CD8-positive, alpha-beta memory T cell (primary cell): ENCODE results near the gene NOVA1. TPM values are rescaled to one million over a fixed set of nuclear protein-coding genes. Genes with fewer than 3 reads are reported as not detected.

Experiments
- CTCF ChIA-PET: fragments of 350-600 bp; sonication (Branson Sonifier 250); formaldehyde crosslinking; loops from one replicate; lab custom pipeline; 2021; ENCODE audit warnings: antibody characterized with exemption; lab: Charles Lee
- POLR2A ChIA-PET: fragments of 350-600 bp; sonication (Branson Sonifier 250); formaldehyde crosslinking; loops from one replicate; lab custom pipeline; 2021; ENCODE audit warnings: antibody characterized with exemption; lab: Charles Lee
- DNase-seq, 5 donors: peaks; one replicate each; pipeline versions ENCODE4 v3.0.0 to v3.0.0-alpha.2; 2020 to 2022; ENCODE audit warnings: mixed read lengths in 1 of 5
- H3K27ac ChIP-seq: one replicate; pipeline ENCODE4 v1.7.0; 2013; ENCODE audit warnings: low read depth, mild to moderate bottlenecking, low read length, moderate library complexity
- H3K27me3 ChIP-seq: 2 replicates; pipeline ENCODE4 v1.7.0; 2013; ENCODE audit warnings: low read length, mild to moderate bottlenecking; ENCODE audit not compliant: insufficient read depth, poor library complexity, severe bottlenecking
- H3K36me3 ChIP-seq: 2 replicates; pipeline ENCODE4 v1.7.0; 2013; ENCODE audit warnings: mild to moderate bottlenecking, low read length, moderate library complexity; ENCODE audit not compliant: insufficient read depth
- H3K4me1 ChIP-seq: 2 replicates; pipeline ENCODE4 v1.7.0; 2013; ENCODE audit warnings: mild to moderate bottlenecking, low read length, moderate library complexity; ENCODE audit not compliant: insufficient read depth
- H3K4me3 ChIP-seq: 2 replicates; pipeline ENCODE4 v1.7.0; 2013; ENCODE audit warnings: mild to moderate bottlenecking, low read length
- H3K9me3 ChIP-seq: 2 replicates; pipeline ENCODE4 v1.7.0; 2013; ENCODE audit warnings: mild to moderate bottlenecking, low read length
- H3K27ac Mint-ChIP-seq, 8 donors: one replicate each; pipeline ENCODE4 v1.8.0; 2020 to 2021; ENCODE audit warnings: mixed read lengths in 8 of 8, mild to moderate bottlenecking in 6 of 8, inconsistent platforms in 3 of 8, moderate library complexity in 3 of 8
- H3K27me3 Mint-ChIP-seq, 2 donors: one replicate each; pipeline ENCODE4 v1.8.0; 2020 to 2021; ENCODE audit warnings: mixed read lengths in 2 of 2, mild to moderate bottlenecking in 1 of 2, moderate library complexity in 1 of 2
- H3K36me3 Mint-ChIP-seq, 3 donors: one replicate each; pipeline ENCODE4 v1.8.0; 2020 to 2021; ENCODE audit warnings: mixed read lengths in 3 of 3, inconsistent platforms in 1 of 3, mild to moderate bottlenecking in 1 of 3
- H3K4me1 Mint-ChIP-seq, 3 donors: one replicate each; pipeline ENCODE4 v1.8.0; 2020 to 2021; ENCODE audit warnings: mixed read lengths in 3 of 3, inconsistent platforms in 1 of 3, mild to moderate bottlenecking in 1 of 3
- H3K4me3 Mint-ChIP-seq, 7 donors: one replicate each; pipeline ENCODE4 v1.8.0; 2020 to 2021; ENCODE audit warnings: mixed read lengths in 7 of 7, mild to moderate bottlenecking in 6 of 7, moderate library complexity in 4 of 7, inconsistent platforms in 2 of 7
- H3K9me3 Mint-ChIP-seq, 5 donors: one replicate each; pipeline ENCODE4 v1.8.0; 2020 to 2022; ENCODE audit warnings: mixed read lengths in 5 of 5, mild to moderate bottlenecking in 3 of 5, moderate library complexity in 2 of 5, inconsistent platforms in 1 of 5
- polyA plus RNA-seq: library from polyadenylated mRNA; unstranded; fragments of 300-500 nt; fragmentation: Illumina TruSeq; gene quantifications from one replicate; pipeline ENCODE4 v1.2.3, GENCODE V29; 2021
- total RNA-seq, 2 experiments: library from RNA; stranded (reverse); gene quantifications; one replicate each; pipeline ENCODE4 v1.2.3, GENCODE V29; 2021

The NOVA1 gene
- total and polyA plus RNA-seq, 3 experiments from 2014 or later: 0.28 TPM; not detected in 2

DNA sequence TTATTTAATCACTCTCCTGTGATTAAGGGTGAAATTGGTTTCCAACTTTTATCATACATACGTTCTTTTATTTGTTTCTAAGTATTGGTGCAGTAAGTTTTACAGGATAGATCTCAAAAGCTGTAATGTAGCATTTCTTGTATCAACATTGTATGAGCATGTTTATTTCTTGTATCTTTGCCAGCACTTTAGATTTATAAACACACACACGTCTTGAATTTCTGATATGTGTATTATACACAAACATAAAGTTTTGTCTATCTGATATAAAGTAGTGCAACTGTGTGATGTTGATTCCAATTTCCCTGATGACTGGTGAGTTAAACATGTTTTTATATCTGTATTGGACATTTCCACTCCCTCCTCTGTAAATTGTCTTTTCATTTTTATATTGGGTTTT lies 134.7 kb downstream of the NOVA1 start:
- no peaks in the 10 kb centered on the region for H3K4me1 ChIP-seq
- no peak overlapping the region for H3K27ac ChIP-seq
- Mint-ChIP-seq H3K4me3 (no peak overlapping the region), H3K4me1 (no peaks in the 10 kb centered on the region), H3K9me3 (peaks cover 10 to 38% (median 21%) of the 10 kb centered on the region in 5 donors), H3K27ac (no peak overlapping the region), H3K27me3 (no peaks in the 10 kb centered on the region), H3K36me3 (no peaks in the 10 kb centered on the region)
- no peaks in the 10 kb centered on the region for H3K36me3 ChIP-seq
- no peaks in the 10 kb centered on the region for H3K27me3 ChIP-seq
- no peak for DNase-seq
- no peaks in the 10 kb centered on the region for H3K9me3 ChIP-seq
- POLR2A ChIA-PET: no interaction called here
- no peak overlapping the region for H3K4me3 ChIP-seq
- CTCF ChIA-PET: no interaction called here

GRCh38 chr14:26454105-26454504 lies 143.7 kb downstream of the NOVA1 start:
- POLR2A ChIA-PET: no interaction called here
- Histone ChIP-seq H3K36me3 (no peaks in the 10 kb centered on the region), H3K27ac (no peak overlapping the region), H3K9me3 (no peaks in the 10 kb centered on the region), H3K4me1 (no peaks in the 10 kb centered on the region), H3K4me3 (no peak overlapping the region), H3K27me3 (no peaks in the 10 kb centered on the region)
- Mint-ChIP-seq H3K36me3 (no peaks in the 10 kb centered on the region), H3K9me3 (peaks cover 5 to 33% (median 11%) of the 10 kb centered on the region in 5 donors), H3K27ac (no peak overlapping the region), H3K4me3 (no peak overlapping the region), H3K4me1 (no peaks in the 10 kb centered on the region), H3K27me3 (no peaks in the 10 kb centered on the region)
- DNase-seq: no peak
- CTCF ChIA-PET: no interaction called here

- DNase-seq: peak in 1 of 5 donors; percentile 26
- POLR2A ChIA-PET: no interaction called here
- H3K4me3 ChIP-seq: no peak overlapping the region
- no peaks in the 10 kb centered on the region for H3K36me3 ChIP-seq
- no peak overlapping the region for H3K27ac Mint-ChIP-seq
- H3K9me3 ChIP-seq: no peaks in the 10 kb centered on the region
- H3K9me3 Mint-ChIP-seq: peaks cover 7 to 27% (median 19%) of the 10 kb centered on the region in 5 donors
- no peak overlapping the region for H3K27ac ChIP-seq
- H3K4me1 ChIP-seq: no peaks in the 10 kb centered on the region
- no peak overlapping the region for H3K4me3 Mint-ChIP-seq
- H3K27me3 Mint-ChIP-seq: no peaks in the 10 kb centered on the region
- CTCF ChIA-PET: no interaction called here
- no peaks in the 10 kb centered on the region for H3K27me3 ChIP-seq
- H3K36me3 Mint-ChIP-seq: no peaks in the 10 kb centered on the region
- H3K4me1 Mint-ChIP-seq: no peaks in the 10 kb centered on the region
Measured at GRCh38 chr14:26448181-26448855, 149.5 kb downstream of the NOVA1 start.

GRCh38 chr14:26444822-26445221 lies 153.0 kb downstream of the NOVA1 start:
- Mint-ChIP-seq H3K4me3 (no peak overlapping the region), H3K27ac (no peak overlapping the region), H3K4me1 (no peaks in the 10 kb centered on the region), H3K9me3 (peaks cover 6 to 29% (median 16%) of the 10 kb centered on the region in 5 donors), H3K27me3 (no peaks in the 10 kb centered on the region), H3K36me3 (no peaks in the 10 kb centered on the region)
- Histone ChIP-seq H3K27me3 (no peaks in the 10 kb centered on the region), H3K27ac (no peak overlapping the region), H3K36me3 (no peaks in the 10 kb centered on the region), H3K9me3 (no peaks in the 10 kb centered on the region), H3K4me1 (no peaks in the 10 kb centered on the region), H3K4me3 (no peak overlapping the region)
- ChIA-PET POLR2A (no interaction called here), CTCF (no interaction called here)
- no peak for DNase-seq

- H3K9me3 Mint-ChIP-seq: peaks cover 6 to 31% (median 16%) of the 10 kb centered on the region in 5 donors
- no peaks in the 10 kb centered on the region for H3K36me3 Mint-ChIP-seq
- no peak overlapping the region for H3K27ac Mint-ChIP-seq
- Histone ChIP-seq H3K4me1 (no peaks in the 10 kb centered on the region), H3K27me3 (no peaks in the 10 kb centered on the region), H3K36me3 (no peaks in the 10 kb centered on the region), H3K9me3 (no peaks in the 10 kb centered on the region), H3K27ac (no peak overlapping the region), H3K4me3 (no peak overlapping the region)
- H3K27me3 Mint-ChIP-seq: no peaks in the 10 kb centered on the region
- H3K4me1 Mint-ChIP-seq: no peaks in the 10 kb centered on the region
- H3K4me3 Mint-ChIP-seq: no peak overlapping the region
- ChIA-PET CTCF (no interaction called here), POLR2A (no interaction called here)
- no peak for DNase-seq
Measured at GRCh38 chr14:26443654-26444053, 154.2 kb downstream of the NOVA1 start.

- Histone ChIP-seq H3K36me3 (no peaks in the 10 kb centered on the region), H3K27ac (no peak overlapping the region), H3K9me3 (peaks cover 7% of the 10 kb centered on the region), H3K4me1 (no peaks in the 10 kb centered on the region), H3K4me3 (no peak overlapping the region), H3K27me3 (no peaks in the 10 kb centered on the region)
- H3K4me1 Mint-ChIP-seq: no peaks in the 10 kb centered on the region
- no peaks in the 10 kb centered on the region for H3K36me3 Mint-ChIP-seq
- POLR2A ChIA-PET: no interaction called here
- no peak overlapping the region for H3K4me3 Mint-ChIP-seq
- CTCF ChIA-PET: no interaction called here
- no peak for DNase-seq
- H3K27me3 Mint-ChIP-seq: peaks cover 0 to 2% of the 10 kb centered on the region in 2 donors
- no peak overlapping the region for H3K27ac Mint-ChIP-seq
- peaks cover 0 to 31% (median 20%) of the 10 kb centered on the region in 5 donors for H3K9me3 Mint-ChIP-seq
Measured at GRCh38 chr14:26429205-26429604, 168.6 kb downstream of the NOVA1 start.

GRCh38 chr14:26427097-26427496 lies 170.7 kb downstream of the NOVA1 start:
- H3K9me3 ChIP-seq: peaks cover 7% of the 10 kb centered on the region
- H3K27me3 ChIP-seq: no peaks in the 10 kb centered on the region
- no peaks in the 10 kb centered on the region for H3K4me1 Mint-ChIP-seq
- H3K9me3 Mint-ChIP-seq: peaks cover 0 to 36% (median 20%) of the 10 kb centered on the region in 5 donors
- H3K27ac Mint-ChIP-seq: no peak overlapping the region
- H3K4me1 ChIP-seq: no peaks in the 10 kb centered on the region
- no peak overlapping the region for H3K27ac ChIP-seq
- H3K4me3 ChIP-seq: no peak overlapping the region
- ChIA-PET POLR2A (no interaction called here), CTCF (no interaction called here)
- H3K36me3 Mint-ChIP-seq: no peaks in the 10 kb centered on the region
- H3K27me3 Mint-ChIP-seq: peaks cover 0 to 2% of the 10 kb centered on the region in 2 donors
- no peaks in the 10 kb centered on the region for H3K36me3 ChIP-seq
- no peak overlapping the region for H3K4me3 Mint-ChIP-seq
- no peak for DNase-seq

GRCh38 chr14:26424537-26424936 lies 173.3 kb downstream of the NOVA1 start:
- ChIA-PET POLR2A (no interaction called here), CTCF (no interaction called here)
- Mint-ChIP-seq H3K9me3 (peaks cover 4 to 42% (median 17%) of the 10 kb centered on the region in 5 donors), H3K27ac (no peak overlapping the region), H3K36me3 (no peaks in the 10 kb centered on the region), H3K4me3 (no peak overlapping the region), H3K4me1 (no peaks in the 10 kb centered on the region), H3K27me3 (no peaks in the 10 kb centered on the region)
- Histone ChIP-seq H3K27ac (no peak overlapping the region), H3K9me3 (peaks cover 7% of the 10 kb centered on the region), H3K4me1 (no peaks in the 10 kb centered on the region), H3K36me3 (no peaks in the 10 kb centered on the region), H3K27me3 (no peaks in the 10 kb centered on the region), H3K4me3 (no peak overlapping the region)
- DNase-seq: no peak
